Glutamatergic neuron (in vitro differentiated cells): ENCODE results near the gene PRKCE. TPM values are rescaled to one million over a fixed set of nuclear protein-coding genes. Genes with fewer than 3 reads are reported as not detected.

ENCODE experiments used
- DNase-seq: peaks from one replicate; pipeline ENCODE4 v3.0.0; 2022
- H3K27ac Mint-ChIP-seq: one replicate; pipeline ENCODE4 v1.8.0; 2020; ENCODE audit warnings: mild to moderate bottlenecking, mixed read lengths, inconsistent platforms; ENCODE audit not compliant: unreplicated experiment
- H3K27me3 Mint-ChIP-seq: one replicate; pipeline ENCODE4 v1.8.0; 2020; ENCODE audit warnings: mild to moderate bottlenecking, moderate library complexity, mixed read lengths, inconsistent platforms; ENCODE audit not compliant: unreplicated experiment
- H3K36me3 Mint-ChIP-seq: one replicate; pipeline ENCODE4 v1.8.0; 2020; ENCODE audit warnings: mild to moderate bottlenecking, mixed read lengths, inconsistent platforms; ENCODE audit not compliant: unreplicated experiment
- H3K4me1 Mint-ChIP-seq: one replicate; pipeline ENCODE4 v1.8.0; 2020; ENCODE audit warnings: mild to moderate bottlenecking, low read depth, mixed read lengths, inconsistent platforms; ENCODE audit not compliant: unreplicated experiment
- H3K4me3 Mint-ChIP-seq: one replicate; pipeline ENCODE4 v1.8.0; 2020; ENCODE audit warnings: mild to moderate bottlenecking, mixed read lengths, inconsistent platforms; ENCODE audit not compliant: unreplicated experiment
- H3K9me3 Mint-ChIP-seq: one replicate; pipeline ENCODE4 v1.8.0; 2020; ENCODE audit warnings: mild to moderate bottlenecking, moderate library complexity, mixed read lengths, inconsistent platforms; ENCODE audit not compliant: unreplicated experiment
- total RNA-seq: library from RNA; stranded (reverse); fragmentation: NEBNext Ultra II Directional; extraction: Animal tissue kit (Norgen Biotek cat#: 25700); gene quantifications from one replicate; pipeline ENCODE4 v1.2.1, GENCODE V29; 2021; ENCODE audit not compliant: unreplicated experiment
- TF ChIP-seq, protein P1 (sequence below): fragments of 200-600 bp; sonication (generic); IDR thresholded peaks from one replicate; pipeline ENCODE4 v1.5.0; 2021; ENCODE audit not compliant: partially characterized antibody, unreplicated experiment

The PRKCE gene
- total RNA-seq, 1 donor from 2014 or later, result 74.8 TPM

DNA sequence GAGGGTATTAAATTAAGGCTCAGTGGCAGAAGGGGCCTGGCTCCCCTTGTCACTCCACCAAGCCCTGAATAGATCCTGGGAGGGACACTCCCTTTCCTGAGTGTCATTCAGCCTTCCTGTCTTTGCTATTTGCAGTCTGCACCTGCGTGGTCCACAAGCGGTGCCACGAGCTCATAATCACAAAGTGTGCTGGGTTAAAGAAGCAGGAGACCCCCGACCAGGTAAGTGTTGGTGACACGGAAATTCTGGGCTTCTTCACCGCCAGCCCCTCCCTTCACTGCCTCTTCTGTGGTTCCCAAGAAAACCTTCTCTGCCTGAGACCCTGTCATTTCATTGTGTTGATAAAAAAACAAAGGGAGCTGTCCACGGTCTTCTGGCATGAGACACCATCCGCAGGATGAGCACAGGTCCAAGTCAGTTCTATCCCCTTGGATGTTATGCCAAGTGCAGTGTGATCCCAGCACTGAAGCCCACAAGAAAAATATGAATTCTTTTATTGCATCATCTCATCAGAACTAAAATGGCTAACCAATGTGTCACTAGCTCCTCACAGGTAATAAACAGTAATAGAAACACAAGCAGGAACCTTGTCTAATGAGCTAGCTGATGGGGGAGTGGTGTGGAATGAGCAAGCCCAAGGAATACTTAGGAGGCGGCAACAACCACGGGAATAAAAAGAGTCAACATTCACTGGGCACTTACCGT is 328.8 kb downstream of the PRKCE start:
- TF ChIP-seq, protein P1, sequence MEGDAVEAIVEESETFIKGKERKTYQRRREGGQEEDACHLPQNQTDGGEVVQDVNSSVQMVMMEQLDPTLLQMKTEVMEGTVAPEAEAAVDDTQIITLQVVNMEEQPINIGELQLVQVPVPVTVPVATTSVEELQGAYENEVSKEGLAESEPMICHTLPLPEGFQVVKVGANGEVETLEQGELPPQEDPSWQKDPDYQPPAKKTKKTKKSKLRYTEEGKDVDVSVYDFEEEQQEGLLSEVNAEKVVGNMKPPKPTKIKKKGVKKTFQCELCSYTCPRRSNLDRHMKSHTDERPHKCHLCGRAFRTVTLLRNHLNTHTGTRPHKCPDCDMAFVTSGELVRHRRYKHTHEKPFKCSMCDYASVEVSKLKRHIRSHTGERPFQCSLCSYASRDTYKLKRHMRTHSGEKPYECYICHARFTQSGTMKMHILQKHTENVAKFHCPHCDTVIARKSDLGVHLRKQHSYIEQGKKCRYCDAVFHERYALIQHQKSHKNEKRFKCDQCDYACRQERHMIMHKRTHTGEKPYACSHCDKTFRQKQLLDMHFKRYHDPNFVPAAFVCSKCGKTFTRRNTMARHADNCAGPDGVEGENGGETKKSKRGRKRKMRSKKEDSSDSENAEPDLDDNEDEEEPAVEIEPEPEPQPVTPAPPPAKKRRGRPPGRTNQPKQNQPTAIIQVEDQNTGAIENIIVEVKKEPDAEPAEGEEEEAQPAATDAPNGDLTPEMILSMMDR, result no peak
- Mint-ChIP-seq H3K9me3 (peaks cover 11% of the 10 kb centered on the region), H3K27ac (no peak overlapping the region), H3K27me3 (peaks cover 5% of the 10 kb centered on the region), H3K4me3 (no peak overlapping the region), H3K4me1 (no peaks in the 10 kb centered on the region), H3K36me3 (peaks cover 9% of the 10 kb centered on the region)
- no peak for DNase-seq

DNA sequence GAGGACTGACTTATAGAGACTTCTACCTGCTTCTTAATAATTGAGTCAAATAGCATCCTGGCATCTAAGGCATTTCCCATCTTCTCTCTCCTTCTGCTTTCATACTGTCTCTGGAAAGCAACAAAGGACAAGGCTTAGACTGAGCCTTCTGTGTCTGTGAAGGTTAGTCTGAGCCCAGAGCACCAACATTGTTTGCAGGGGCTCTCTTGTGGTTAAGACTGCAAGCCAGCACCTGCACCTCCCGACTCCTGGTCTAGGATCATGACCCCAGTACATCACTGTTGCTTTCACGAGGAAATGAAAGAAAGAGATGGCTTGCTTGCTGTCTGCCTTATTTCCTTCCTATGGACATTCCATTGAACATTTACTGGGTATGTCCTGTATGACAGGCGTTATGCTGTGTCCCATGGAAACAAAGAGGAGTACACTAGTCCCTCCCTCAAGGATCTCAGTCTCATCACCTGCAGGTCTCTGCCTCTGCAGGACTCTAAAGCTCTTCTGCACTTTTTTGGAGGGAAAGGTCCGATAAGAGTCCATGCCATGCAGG is 330.0 kb downstream of the PRKCE start:
- peaks cover 7% of the 10 kb centered on the region for H3K9me3 Mint-ChIP-seq
- H3K27me3 Mint-ChIP-seq, result peaks cover 10% of the 10 kb centered on the region
- no peak for DNase-seq
- peaks cover 9% of the 10 kb centered on the region for H3K36me3 Mint-ChIP-seq
- H3K27ac Mint-ChIP-seq, result no peak overlapping the region
- peaks cover 2% of the 10 kb centered on the region for H3K4me1 Mint-ChIP-seq
- TF ChIP-seq, protein P1, result no peak
- H3K4me3 Mint-ChIP-seq, result no peak overlapping the region

DNA sequence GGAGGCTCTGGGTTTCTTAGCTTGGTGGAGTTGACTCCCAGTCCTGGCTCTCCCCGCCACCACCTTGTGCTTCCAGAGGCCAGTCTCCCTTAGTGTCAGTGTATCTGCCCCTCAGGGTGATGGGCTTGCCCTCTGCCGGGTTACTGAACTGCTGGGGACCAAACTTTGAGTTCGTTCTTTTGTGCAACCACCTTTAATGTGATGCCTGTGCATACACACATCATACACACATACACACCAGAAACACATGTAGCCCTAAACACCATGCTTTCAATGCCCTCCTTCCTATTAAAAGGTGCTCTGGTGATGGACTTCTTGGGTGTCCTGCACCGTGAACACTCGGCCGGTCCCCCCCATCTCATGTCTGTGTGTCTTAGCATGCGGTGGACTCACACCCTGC is 330.6 kb downstream of the PRKCE start:
- H3K4me1 Mint-ChIP-seq, result peaks cover 2% of the 10 kb centered on the region
- H3K27ac Mint-ChIP-seq, result no peak overlapping the region
- no peak overlapping the region for H3K4me3 Mint-ChIP-seq
- no peak for DNase-seq
- peaks cover 10% of the 10 kb centered on the region for H3K27me3 Mint-ChIP-seq
- TF ChIP-seq, protein P1, result no peak
- peaks cover 9% of the 10 kb centered on the region for H3K36me3 Mint-ChIP-seq
- peaks cover 7% of the 10 kb centered on the region for H3K9me3 Mint-ChIP-seq

DNA sequence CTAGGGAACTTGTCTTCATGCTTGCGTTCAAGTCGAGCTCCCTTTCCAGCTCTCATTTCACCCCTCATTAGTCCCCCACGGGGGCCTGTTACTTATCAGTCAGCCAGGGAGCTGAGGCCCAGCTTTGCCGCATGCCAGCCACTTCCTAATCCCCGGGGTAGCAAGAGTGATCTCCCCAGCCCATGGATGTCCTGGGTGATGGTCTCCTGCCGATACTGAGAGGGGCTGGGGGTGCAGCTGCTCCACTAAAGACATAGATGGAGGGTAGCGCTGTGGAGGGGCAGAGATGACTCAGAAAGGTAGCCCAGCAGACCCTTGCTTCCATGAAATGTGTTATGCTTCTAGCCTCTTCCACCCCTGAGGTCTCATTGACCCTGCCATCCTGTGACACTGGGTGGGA is 331.7 kb downstream of the PRKCE start:
- Mint-ChIP-seq H3K4me1 (peaks cover 2% of the 10 kb centered on the region), H3K9me3 (peaks cover 7% of the 10 kb centered on the region), H3K27me3 (peaks cover 10% of the 10 kb centered on the region), H3K4me3 (no peak overlapping the region), H3K36me3 (peaks cover 9% of the 10 kb centered on the region), H3K27ac (no peak overlapping the region)
- no peak for DNase-seq
- TF ChIP-seq, protein P1, result no peak

DNA sequence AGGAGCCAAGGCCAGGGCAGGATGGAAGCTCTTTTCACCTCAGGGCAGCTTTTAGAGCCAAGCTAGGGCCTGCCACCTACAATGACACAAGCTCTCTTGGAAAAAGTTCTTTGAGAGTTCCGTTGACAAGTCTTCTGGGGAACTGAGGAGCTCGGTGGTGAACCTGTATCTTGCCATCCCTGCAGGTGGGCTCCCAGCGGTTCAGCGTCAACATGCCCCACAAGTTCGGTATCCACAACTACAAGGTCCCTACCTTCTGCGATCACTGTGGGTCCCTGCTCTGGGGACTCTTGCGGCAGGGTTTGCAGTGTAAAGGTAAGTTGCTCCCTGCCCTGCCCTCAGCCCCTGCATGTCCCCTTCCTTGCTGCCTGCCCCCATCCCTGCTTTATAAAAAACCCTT is 332.9 kb downstream of the PRKCE start:
- peaks cover 10% of the 10 kb centered on the region for H3K27me3 Mint-ChIP-seq
- H3K27ac Mint-ChIP-seq, result no peak overlapping the region
- peaks cover 7% of the 10 kb centered on the region for H3K9me3 Mint-ChIP-seq
- H3K4me3 Mint-ChIP-seq, result no peak overlapping the region
- no peak for DNase-seq
- peaks cover 9% of the 10 kb centered on the region for H3K36me3 Mint-ChIP-seq
- peaks cover 2% of the 10 kb centered on the region for H3K4me1 Mint-ChIP-seq
- TF ChIP-seq, protein P1, result no peak
